HT1080 (cell line): ENCODE results near the gene CERS4. TPM values are rescaled to one million over a fixed set of nuclear protein-coding genes. Genes with fewer than 3 reads are reported as not detected.
"Not testable (repeated sequence)": the region's sequence is repeated elsewhere in the genome, so short reads cannot be mapped to it uniquely, and the experiment has no call there.

Experiments used
- DNase-seq: peaks from one replicate; pipeline ENCODE4 v3.0.0-alpha.2; 2015; ENCODE audit warnings: low read depth
- total RNA-seq: library from RNA; depleted of rRNA; stranded (reverse); fragments of >200 nt; shearing (Covaris generic); gene quantifications from 2 replicates; pipeline ENCODE4 v1.2.3, GENCODE V29; 2014

CERS4 gene
- total RNA-seq, 1 experiment from 2014 or later = 0.50 TPM

GRCh38 chr19:8209462-8210378 is 550 bp downstream of the CERS4 start:
- DNase-seq = no peak

GRCh38 chr19:8210421-8211101 is 1.4 kb downstream of the CERS4 start:
- DNase-seq = no peak

- DNase-seq = no peak
Observed at GRCh38 chr19:8212212-8212611, 3.0 kb downstream of the CERS4 start.

- DNase-seq = no peak
Observed at GRCh38 chr19:8212916-8213315, 3.7 kb downstream of the CERS4 start.

GRCh38 chr19:8213827-8214672 is 4.9 kb downstream of the CERS4 start:
- DNase-seq = no peak

- no peak for DNase-seq
Observed at GRCh38 chr19:8214802-8215201, 5.6 kb downstream of the CERS4 start.

GRCh38 chr19:8215783-8216182 is 6.6 kb downstream of the CERS4 start:
- DNase-seq = no peak

GRCh38 chr19:8216357-8216756 is 7.2 kb downstream of the CERS4 start:
- DNase-seq = no peak

GRCh38 chr19:8218127-8218526 is 9.0 kb downstream of the CERS4 start:
- DNase-seq = not testable (repeated sequence)

- no peak for DNase-seq
Observed at GRCh38 chr19:8220481-8220880, 11.3 kb downstream of the CERS4 start.

- DNase-seq = no peak
Observed at GRCh38 chr19:8221161-8221560, 12.0 kb downstream of the CERS4 start.

- DNase-seq = not testable (repeated sequence)
Observed at GRCh38 chr19:8223442-8223841, 14.3 kb downstream of the CERS4 start.

- DNase-seq = no peak
Observed at GRCh38 chr19:8224394-8225145, 15.4 kb downstream of the CERS4 start.

- no peak for DNase-seq
Observed at GRCh38 chr19:8231073-8231604, 22.0 kb downstream of the CERS4 start.

- no peak for DNase-seq
Observed at GRCh38 chr19:8233370-8233769, 24.2 kb downstream of the CERS4 start.

GRCh38 chr19:8237026-8237425 is 27.9 kb downstream of the CERS4 start:
- DNase-seq = no peak

- DNase-seq = no peak
Observed at GRCh38 chr19:8238251-8238650, 29.1 kb downstream of the CERS4 start.

GRCh38 chr19:8239528-8240273 is 30.5 kb downstream of the CERS4 start:
- DNase-seq = no peak

GRCh38 chr19:8240274-8241229 is 31.4 kb downstream of the CERS4 start:
- DNase-seq = peak; percentile 82
